HG03103 (cell line): ENCODE results near the gene ST7.
A peak's percentile ranks its signal among the peaks of the same experiment; 100 is the strongest.

Experiments
- ATAC-seq: cut with Tn5 transposase; IDR thresholded peaks from one replicate; pipeline ENCODE4 v1.9.1; 2021; ENCODE audit warnings: low read depth; ENCODE audit not compliant: unreplicated experiment

ST7 gene

DNA sequence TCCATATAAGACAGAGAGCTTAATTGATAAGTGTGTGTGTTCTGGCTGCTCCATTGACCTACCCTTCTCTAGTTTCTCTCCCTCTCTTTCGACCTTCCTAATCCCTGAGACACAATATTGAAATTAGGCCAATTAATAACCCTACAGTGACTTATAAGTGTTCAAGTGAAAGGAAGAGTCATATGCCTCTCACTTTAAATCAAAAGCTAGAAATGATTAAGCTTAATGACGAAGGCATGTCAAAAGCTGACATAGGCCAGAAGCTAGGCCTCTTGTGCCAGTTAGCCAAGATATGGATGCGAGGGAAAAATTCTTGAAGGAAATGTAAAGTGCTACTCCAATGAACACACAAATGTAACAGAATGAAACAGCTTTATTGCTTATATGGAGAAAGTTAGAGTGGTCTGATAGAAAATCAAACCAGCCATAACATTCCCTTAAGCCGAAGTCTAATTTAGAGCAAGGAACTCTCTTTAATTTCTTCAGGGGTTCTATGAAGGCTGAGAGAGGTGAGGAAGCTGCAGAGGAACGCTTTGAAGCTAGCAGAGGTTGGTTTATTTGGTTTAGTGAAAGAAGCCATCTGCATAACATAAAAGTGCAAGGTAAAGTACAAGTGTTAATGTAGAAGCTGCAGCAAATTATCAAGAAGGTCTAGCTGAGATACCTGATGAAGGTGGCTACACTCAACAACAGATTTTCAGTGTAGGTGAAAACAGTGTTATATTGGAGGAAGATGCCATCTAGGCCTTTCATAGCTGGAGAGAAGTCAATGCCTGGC is 53.8 kb downstream of the ST7 start:
- no peak for ATAC-seq

DNA sequence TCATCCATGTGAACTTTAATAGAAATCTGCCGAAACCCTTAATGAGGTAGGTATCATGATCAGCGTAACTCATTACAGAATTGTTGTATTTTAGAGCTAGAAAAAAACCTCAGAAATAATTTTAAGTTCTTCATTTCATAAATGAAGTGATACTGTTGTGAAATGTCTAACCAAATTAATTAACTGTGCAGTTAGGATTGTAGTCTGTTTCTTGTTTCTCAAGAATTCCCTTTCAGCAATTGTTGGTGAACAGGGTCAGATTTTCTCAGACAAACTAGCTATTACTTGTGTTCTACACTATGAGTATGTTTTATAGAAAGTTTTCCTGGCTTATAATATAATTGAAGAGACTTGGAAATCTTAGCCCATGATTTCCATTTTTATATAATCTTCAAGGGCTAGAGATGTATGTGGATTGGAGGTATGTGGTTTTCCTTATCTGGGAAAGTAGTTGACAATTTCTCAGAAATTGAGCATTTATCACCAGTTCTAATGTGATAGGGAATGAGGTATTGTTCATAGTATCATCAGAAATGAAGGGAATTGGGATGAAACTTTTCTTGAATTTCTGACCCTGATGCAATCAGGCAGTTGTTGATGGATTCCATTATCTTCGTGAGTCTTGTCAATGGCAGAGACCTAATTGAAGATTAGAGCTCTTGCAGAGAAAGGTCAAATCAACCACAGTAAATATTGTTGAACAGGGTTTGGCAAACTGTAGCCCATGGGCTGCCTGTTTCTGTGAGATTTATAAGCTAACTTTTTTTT is 55.0 kb downstream of the ST7 start:
- no peak for ATAC-seq

- ATAC-seq = peak; percentile 26
Observed at GRCh38 chr7:117008886-117009531, 55.7 kb downstream of the ST7 start.

DNA sequence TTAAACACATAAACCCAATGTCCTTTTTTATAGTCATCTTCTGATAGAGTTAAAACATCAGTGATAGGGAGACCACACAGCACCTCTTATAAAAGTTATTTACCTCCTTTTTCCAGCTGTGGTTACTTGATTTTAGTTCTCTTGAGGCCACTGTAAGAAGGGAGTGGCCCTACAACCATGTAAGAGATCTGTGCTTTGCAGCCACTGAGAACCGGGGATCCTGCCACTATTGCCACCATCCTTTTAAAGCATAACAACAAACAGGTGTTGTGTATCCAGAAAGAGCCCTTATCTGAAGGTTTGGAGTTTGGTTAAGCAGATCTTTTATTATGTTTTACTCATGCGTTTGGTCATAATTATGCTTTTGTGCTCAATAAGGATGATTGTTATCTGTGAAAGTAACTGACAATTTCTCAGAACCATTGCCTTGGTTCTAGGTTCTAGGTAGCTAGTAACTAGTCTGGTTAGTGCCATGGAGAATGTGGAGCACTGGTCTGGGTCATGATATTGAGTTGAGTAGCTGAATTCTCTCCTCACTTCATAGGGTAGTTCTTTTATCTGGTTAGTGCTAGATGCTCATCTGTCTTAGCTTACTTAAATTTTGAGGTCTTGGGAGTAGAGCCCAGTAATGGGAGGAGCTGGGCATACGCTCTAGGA is 56.5 kb downstream of the ST7 start:
- ATAC-seq = no peak

GRCh38 chr7:117010375-117011133 is 57.3 kb downstream of the ST7 start:
- ATAC-seq = peak; percentile 30

DNA sequence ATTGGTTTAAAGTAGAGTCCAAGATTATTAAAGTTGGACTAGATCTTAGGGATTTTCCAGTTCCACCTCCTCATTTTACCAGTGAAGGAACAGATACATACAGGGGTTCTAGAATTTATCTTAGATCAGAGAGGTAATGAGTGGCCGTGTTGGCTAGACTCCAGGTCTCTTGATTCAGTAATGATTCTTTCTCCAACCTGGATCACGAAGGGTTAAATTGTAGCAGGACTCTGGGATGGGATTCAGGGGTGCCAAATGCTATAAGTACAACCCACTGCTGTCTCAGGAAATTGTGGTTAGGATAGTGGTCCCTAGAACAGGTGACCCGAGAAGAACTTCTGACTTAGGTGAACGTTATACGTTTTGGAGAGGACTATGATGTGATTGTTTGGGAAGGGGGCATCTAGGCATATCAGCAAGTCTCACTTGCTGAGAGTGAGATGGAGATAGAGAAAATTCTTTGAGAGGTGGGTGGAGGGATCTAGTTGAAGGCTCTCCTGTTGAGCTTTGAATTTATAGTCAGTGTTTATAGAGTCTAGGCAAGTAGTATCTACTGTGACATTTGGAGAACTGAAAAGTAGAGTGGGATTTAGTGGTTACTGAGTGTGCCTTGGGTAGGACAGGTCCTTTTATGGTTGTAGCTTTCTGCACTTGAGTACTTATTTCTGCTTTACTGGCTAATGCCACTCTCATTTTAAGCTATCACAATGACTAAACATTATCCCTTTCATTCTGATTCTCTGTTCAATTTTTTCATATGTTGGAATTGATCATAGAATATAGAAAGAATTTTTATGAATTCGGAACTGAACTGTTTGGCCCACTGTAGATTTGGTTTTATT is 58.3 kb downstream of the ST7 start:
- ATAC-seq = peak; percentile 66

DNA sequence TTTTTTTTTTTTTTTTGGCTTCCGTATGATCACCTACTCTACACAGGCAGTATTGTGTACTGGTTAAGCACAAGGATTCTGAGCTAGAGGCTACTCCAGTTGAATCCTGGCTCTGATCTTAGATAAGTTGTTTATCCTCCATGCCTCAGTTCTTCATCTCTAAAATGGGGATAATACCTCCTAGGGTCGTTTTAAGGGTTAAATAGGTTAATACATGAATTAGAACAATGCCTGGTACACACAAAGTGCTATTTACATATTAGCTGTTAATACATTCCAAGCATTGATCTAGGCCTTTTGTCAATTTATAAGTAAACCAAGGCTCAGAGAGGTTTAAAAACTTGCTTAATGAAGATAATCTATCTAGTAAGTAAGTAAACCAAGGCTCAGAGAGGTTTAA is 59.0 kb downstream of the ST7 start:
- ATAC-seq = peak; percentile 3

DNA sequence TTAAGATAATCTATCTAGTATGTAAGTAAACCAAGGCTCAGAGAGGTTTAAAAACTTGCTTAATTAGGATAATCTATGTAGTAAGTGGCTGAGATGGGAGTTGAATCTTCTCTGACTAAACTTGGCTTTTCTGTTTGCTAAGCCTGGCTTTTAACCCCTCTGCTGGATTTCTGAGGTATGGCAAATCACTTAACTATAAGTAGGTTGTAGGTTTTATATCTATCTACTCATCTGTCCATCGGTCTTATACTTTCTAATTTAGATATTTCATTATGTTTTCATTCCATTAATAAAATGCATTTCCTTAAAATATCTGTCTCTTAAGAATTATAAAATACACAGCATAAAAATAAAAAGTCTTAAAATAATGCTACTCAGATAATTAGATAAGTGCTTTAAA is 59.4 kb downstream of the ST7 start:
- no peak for ATAC-seq

- no peak for ATAC-seq
Observed at GRCh38 chr7:117014099-117014656, 60.9 kb downstream of the ST7 start.

DNA sequence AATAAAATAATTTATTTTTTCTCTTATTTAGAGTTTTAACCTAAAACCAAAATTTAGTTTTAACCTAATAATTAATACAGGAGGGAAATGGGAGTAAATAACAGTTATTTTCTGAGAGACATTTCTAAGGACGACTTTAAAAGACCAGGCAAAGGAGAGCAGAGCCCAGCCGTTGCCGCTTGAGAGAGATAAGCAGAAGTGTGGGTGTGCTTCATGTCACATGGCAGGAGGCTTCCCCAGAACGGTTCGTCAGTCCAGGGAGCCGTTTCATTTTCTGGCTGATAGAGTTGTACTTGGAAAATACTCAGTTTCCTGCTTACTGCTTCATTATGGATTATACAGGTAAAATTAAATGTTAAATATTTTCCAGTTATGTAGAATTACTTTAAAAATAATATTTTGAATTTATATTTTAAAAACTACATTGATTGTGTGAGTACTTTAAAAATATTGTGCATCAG is 61.4 kb downstream of the ST7 start:
- ATAC-seq = peak; percentile 36

- ATAC-seq = no peak
Observed at GRCh38 chr7:117015258-117016184, 62.2 kb downstream of the ST7 start.

GRCh38 chr7:117017017-117017451 is 63.7 kb downstream of the ST7 start:
- ATAC-seq = no peak

DNA sequence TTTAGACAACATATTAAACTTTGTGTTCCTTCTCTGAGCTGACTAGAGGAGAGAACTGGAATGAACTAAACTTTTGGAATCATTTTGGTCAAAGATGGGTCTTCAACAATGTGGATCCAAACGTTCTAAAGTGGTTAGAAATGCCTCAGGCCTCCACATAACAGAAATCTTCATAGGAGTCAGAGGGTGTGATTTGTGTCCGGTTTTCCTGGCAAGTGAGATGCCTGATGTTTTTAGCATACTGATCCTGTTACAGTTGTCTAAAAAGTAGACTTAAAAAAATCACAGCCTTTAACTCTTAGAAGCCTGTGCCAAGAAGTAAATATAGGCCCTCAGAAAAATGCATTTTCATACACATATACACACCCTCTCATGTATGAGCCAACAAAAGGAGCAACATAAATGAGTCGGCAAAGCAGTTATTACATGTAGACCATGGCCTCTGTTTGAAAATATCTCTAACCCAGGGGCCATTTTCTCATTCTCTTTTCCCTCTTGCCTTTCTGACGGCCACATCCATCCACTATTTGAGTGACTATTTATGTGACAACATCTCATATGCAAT is 64.5 kb downstream of the ST7 start:
- ATAC-seq = no peak

DNA sequence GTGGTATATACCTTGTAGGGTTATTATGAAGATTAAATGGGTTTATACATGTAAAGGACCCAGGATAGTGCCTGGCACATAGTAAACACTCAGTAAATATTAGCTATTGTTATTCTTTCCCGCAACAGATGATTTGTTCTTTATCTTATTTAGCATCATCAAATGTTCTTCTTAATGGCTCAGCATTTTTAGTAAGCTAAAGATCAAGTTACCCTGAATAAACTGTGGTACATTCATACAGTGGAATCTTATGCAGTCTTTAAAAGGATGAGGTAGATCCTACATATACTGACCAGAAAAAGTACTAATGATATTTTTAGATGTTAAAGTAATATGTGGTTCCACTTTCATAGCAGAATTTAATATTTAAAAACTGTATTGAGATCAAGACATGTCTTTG is 65.4 kb downstream of the ST7 start:
- no peak for ATAC-seq

DNA sequence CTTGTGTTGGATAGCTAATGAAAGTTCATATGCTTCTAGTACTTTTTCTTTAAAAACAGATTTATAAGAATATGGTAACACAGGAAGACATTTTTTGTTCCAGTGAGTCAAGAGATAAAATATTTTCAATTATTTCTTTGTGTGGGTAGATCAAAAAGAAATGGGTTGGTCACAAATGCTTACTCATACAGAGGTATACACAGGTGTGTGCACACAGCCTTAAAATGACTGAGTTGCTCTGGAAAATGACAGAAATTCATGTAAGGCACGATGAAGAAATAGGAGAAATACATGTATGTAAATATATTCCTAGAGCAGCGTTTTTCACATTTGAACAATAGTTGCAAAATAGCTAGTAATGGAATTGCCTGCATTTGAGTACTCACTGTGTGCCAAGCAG is 66.0 kb downstream of the ST7 start:
- no peak for ATAC-seq

DNA sequence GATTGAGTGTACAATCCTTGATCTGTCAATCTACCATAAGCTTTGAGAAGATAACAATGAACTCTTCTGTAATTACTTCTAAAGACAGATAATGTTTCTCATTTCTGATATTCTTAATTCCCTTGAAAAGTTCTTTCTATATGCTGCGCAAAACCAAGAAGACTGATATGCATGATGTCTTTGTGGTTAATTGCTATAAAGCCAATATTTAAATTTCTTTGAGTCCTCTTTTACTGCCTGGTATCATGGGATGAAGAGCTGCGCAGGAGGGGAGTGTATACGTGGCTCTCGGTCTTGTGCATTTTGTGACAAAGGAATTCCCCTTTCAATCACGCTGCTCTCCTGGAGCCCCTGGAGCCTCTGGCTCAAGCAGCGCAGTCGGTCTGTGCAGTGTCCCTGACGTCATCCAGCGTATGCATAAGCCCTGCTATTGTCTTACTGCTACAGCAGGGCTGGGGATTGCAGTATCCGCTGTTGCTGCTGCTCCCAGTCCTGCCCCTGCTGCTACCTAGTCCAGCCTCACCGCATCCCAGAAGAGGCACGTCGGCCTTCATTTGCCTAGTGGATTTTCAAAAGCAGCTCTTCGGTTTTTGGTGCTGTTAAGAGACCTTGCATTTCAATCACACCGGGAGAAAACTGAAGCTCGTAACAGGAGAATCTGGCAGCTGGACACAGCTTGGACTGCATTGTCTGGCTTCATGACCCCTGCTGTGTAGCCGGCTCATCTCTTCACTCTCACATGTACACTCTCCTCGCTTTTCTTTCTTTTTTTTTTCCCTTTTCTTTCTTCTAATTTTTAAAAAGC is 66.7 kb downstream of the ST7 start:
- ATAC-seq = no peak

GRCh38 chr7:117020591-117020973 is 67.3 kb downstream of the ST7 start:
- no peak for ATAC-seq
